ENCODE results near the gene CLNK. TPM values are rescaled to one million over a fixed set of nuclear protein-coding genes. Genes with fewer than 3 reads are reported as not detected.

Gene CLNK
- total and polyA plus RNA-seq, 5 donors = not detected

- Histone ChIP-seq H3K4me3 (ENCODE audit: low read length) (no peak overlapping the region), H3K27me3 (ENCODE audit: control insufficient read depth, insufficient read depth) (no peaks in the 10 kb centered on the region), H3K9me3 (ENCODE audit: control insufficient read depth, low read length) (no peaks in the 10 kb centered on the region), H3K27ac (ENCODE audit: low read length) (no peak overlapping the region), H3K4me1 (ENCODE audit: control insufficient read depth, insufficient read depth, low read length) (no peaks in the 10 kb centered on the region)
- DNase-seq (no peak), ATAC-seq (no peak)
- 71% methylated on average over 5 of the region's 5 CpGs for WGBS
- intact Hi-C loops (cut with DNase I) = no loop called here
These were observed 179.9 kb downstream of the CLNK start for GRCh38 chr4:10504570-10505179.

- intact Hi-C loops (cut with DNase I) = no loop called here
- WGBS = 84% methylated on average over 5 of the region's 5 CpGs
These were observed 181.9 kb downstream of the CLNK start for GRCh38 chr4:10502717-10503116.

GRCh38 chr4:10500776-10501175, 183.8 kb downstream of the CLNK start:
- H3K4me1 ChIP-seq (ENCODE audit: control insufficient read depth, insufficient read depth, low read length) = no peaks in the 10 kb centered on the region
- ATAC-seq = no peak
- intact Hi-C loops (cut with DNase I) = no loop called here
- H3K9me3 ChIP-seq (ENCODE audit: control insufficient read depth, low read length) = no peaks in the 10 kb centered on the region
- no peak overlapping the region for H3K27ac ChIP-seq (ENCODE audit: low read length)
- no peaks in the 10 kb centered on the region for H3K27me3 ChIP-seq (ENCODE audit: control insufficient read depth, insufficient read depth)
- 73% methylated on average over 6 of the region's 6 CpGs for WGBS
- H3K4me3 ChIP-seq (ENCODE audit: low read length) = no peak overlapping the region
- DNase-seq = no peak

More at GRCh38 chr4:10502717-10503116, 181.9 kb downstream of the CLNK start:
- Histone ChIP-seq H3K4me3 (ENCODE audit: low read length) (no peak overlapping the region), H3K4me1 (ENCODE audit: control insufficient read depth, insufficient read depth, low read length) (no peaks in the 10 kb centered on the region), H3K9me3 (ENCODE audit: control insufficient read depth, low read length) (no peaks in the 10 kb centered on the region), H3K27me3 (ENCODE audit: control insufficient read depth, insufficient read depth) (no peaks in the 10 kb centered on the region), H3K27ac (ENCODE audit: low read length) (no peak overlapping the region)
- ATAC-seq (no peak), DNase-seq (no peak)

DNA sequence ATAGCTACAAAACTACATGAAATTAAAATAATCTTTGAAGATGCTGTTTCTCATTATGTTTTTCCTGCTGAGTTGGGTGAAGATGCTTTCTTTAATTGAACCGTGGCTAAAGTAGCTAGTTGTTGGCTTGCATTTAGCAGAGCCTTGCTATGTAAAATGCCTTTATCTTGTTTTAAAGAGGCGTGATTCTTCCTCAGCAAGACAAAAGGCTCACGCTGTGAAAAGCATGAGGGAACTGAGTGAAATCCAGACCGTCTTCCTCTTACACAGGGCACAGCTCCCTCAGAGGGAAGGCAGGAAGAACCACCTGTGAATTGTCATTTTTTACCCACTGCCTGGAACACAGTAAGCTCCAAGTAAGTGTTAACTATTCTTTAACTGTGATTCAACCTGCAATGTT, 188.4 kb downstream of the CLNK start:
- no peak overlapping the region for H3K27ac ChIP-seq (ENCODE audit: low read length)
- no peaks in the 10 kb centered on the region for H3K4me1 ChIP-seq (ENCODE audit: control insufficient read depth, insufficient read depth, low read length)
- no peaks in the 10 kb centered on the region for H3K27me3 ChIP-seq (ENCODE audit: control insufficient read depth, insufficient read depth)
- no peak for ATAC-seq
- intact Hi-C loops (cut with DNase I) = no loop called here
- DNase-seq = no peak
- 47% methylated on average over 4 of the region's 4 CpGs for WGBS
- no peak overlapping the region for H3K4me3 ChIP-seq (ENCODE audit: low read length)
- H3K9me3 ChIP-seq (ENCODE audit: control insufficient read depth, low read length) = no peaks in the 10 kb centered on the region

DNA sequence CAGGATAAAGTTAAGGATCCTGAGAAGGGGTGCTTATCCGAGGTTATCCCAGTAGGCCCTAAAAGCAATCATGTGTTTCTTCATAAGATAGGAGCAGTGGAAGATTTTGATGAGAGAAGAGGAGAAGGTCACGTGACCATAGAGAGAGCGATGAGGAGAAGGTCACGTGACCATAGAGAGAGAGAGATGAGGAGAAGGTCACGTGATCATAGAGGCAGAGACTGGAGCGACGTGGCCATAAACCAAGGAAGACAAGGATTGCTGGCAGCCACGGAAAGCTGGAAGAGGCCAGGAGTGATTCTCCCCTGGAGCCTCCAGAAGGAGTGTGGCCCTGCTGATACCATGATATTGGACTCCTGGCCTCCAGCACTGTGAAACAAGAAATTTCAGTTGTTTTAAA, 188.9 kb downstream of the CLNK start:
- Histone ChIP-seq H3K27ac (ENCODE audit: low read length) (no peak overlapping the region), H3K4me3 (ENCODE audit: low read length) (no peak overlapping the region), H3K27me3 (ENCODE audit: control insufficient read depth, insufficient read depth) (no peaks in the 10 kb centered on the region), H3K9me3 (ENCODE audit: control insufficient read depth, low read length) (no peaks in the 10 kb centered on the region), H3K4me1 (ENCODE audit: control insufficient read depth, insufficient read depth, low read length) (no peaks in the 10 kb centered on the region)
- intact Hi-C loops (cut with DNase I) = no loop called here
- DNase-seq (no peak), ATAC-seq (no peak)
- WGBS = 69% methylated on average over 8 of the region's 8 CpGs

DNA sequence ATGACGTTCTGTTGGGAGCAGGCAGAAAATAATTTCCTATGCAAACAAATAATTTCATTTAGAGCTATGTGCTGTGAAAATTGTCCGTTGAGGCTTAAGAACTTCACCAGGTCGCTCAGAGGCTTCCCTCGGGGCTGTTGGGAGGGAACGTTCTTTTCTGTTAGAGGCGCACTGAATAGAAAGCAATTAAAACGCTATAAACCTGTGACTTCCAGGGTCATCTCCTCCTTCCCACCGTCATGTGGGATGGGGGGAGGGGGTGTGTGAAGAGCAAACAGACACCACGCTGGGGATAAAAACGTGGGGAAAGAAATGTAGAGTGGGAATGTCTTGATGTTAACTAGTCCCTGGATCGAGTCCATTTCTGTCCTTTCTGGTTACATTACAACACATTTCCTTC, 192.1 kb downstream of the CLNK start:
- WGBS = 62% methylated on average over 11 of the region's 11 CpGs
- intact Hi-C loops (cut with DNase I) = no loop called here
- ATAC-seq = no peak

DNA sequence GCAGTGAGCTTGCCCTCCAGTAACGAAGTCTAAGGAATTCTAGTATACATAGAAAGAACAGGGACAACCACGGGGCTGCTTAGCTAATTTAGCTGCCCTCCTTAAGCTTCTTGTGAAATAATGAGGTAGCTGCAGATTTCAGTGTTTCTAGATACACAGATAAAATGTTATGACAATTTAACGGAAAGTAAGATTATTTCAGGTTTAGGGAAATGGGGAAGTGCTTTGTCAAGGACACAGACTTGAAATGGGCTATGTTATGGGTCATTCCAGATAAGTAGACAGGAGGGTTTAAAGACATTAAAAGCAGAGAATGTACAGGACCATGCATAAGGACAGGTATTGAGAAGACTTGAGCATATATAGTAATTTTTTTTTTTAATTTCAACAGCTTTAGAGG, 193.2 kb downstream of the CLNK start:
- H3K27ac ChIP-seq (ENCODE audit: low read length) = no peak overlapping the region
- ATAC-seq (no peak), DNase-seq (no peak)
- H3K4me3 ChIP-seq (ENCODE audit: low read length) = no peak overlapping the region
- no peaks in the 10 kb centered on the region for H3K9me3 ChIP-seq (ENCODE audit: control insufficient read depth, low read length)
- 77% methylated on average over 3 of the region's 3 CpGs for WGBS
- H3K27me3 ChIP-seq (ENCODE audit: control insufficient read depth, insufficient read depth) = no peaks in the 10 kb centered on the region
- intact Hi-C loops (cut with DNase I) = no loop called here
- no peaks in the 10 kb centered on the region for H3K4me1 ChIP-seq (ENCODE audit: control insufficient read depth, insufficient read depth, low read length)

More for the DNA sequence above, 192.1 kb downstream of the CLNK start:
- Histone ChIP-seq H3K4me1 (ENCODE audit: control insufficient read depth, insufficient read depth, low read length) (no peaks in the 10 kb centered on the region), H3K27ac (ENCODE audit: low read length) (no peak overlapping the region), H3K27me3 (ENCODE audit: control insufficient read depth, insufficient read depth) (no peaks in the 10 kb centered on the region), H3K9me3 (ENCODE audit: control insufficient read depth, low read length) (no peaks in the 10 kb centered on the region), H3K4me3 (ENCODE audit: low read length) (no peak overlapping the region)
- DNase-seq = no peak

DNA sequence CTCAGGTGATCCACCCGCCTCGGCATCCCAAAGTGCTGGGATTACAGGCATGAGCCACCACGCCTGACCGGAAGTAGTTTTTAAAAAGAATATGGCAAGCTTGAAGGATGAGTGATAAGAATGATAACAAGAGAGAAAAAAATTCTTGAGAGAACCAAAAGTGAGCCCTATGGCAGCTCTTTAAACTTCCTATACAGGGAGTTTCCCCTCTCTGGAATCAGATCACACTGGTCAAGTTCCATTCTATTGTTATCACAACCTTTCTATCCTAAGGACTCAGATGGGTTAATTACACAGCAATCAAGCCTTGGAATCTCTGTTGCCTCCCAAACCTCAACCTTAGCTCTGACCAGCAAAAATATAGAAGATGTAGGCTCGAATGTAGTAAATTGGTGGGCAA, 193.6 kb downstream of the CLNK start:
- ATAC-seq (no peak), DNase-seq (no peak)
- intact Hi-C loops (cut with DNase I) = no loop called here
- Histone ChIP-seq H3K4me1 (ENCODE audit: control insufficient read depth, insufficient read depth, low read length) (no peaks in the 10 kb centered on the region), H3K27me3 (ENCODE audit: control insufficient read depth, insufficient read depth) (no peaks in the 10 kb centered on the region), H3K27ac (ENCODE audit: low read length) (no peak overlapping the region), H3K4me3 (ENCODE audit: low read length) (no peak overlapping the region), H3K9me3 (ENCODE audit: control insufficient read depth, low read length) (no peaks in the 10 kb centered on the region)
- WGBS = 87% methylated on average over 5 of the region's 5 CpGs

GRCh38 chr4:10482913-10483312, 201.7 kb downstream of the CLNK start:
- intact Hi-C loops (cut with DNase I) = no loop called here
- Histone ChIP-seq H3K27ac (ENCODE audit: low read length) (no peak overlapping the region), H3K9me3 (ENCODE audit: control insufficient read depth, low read length) (no peaks in the 10 kb centered on the region), H3K4me1 (ENCODE audit: control insufficient read depth, insufficient read depth, low read length) (no peaks in the 10 kb centered on the region), H3K27me3 (ENCODE audit: control insufficient read depth, insufficient read depth) (no peaks in the 10 kb centered on the region), H3K4me3 (ENCODE audit: low read length) (no peak overlapping the region)
- 76% methylated on average over 5 of the region's 5 CpGs for WGBS
- ATAC-seq (no peak), DNase-seq (no peak)

DNA sequence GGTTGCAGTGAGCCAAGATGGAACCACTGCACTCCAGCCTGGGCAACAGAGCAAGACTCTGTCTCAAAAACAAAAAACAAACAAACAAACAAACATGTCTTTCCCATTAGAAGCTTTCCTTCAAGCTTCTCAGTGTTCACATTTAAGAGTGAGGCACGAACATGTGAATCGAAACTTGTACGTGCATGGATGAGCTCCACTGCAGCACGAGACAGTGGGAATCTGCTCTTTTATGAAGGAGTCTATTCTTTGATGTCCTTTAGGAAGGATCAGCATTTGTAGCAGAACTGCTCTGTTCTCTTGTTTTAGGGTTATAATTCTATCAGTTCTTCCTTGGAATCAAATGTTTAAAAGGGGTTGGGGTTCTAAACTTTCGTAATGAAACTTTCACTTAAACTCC, 204.0 kb downstream of the CLNK start:
- 84% methylated on average over 5 of the region's 5 CpGs for WGBS
- DNase-seq (no peak), ATAC-seq (no peak)
- Histone ChIP-seq H3K9me3 (ENCODE audit: control insufficient read depth, low read length) (no peaks in the 10 kb centered on the region), H3K27ac (ENCODE audit: low read length) (no peak overlapping the region), H3K4me1 (ENCODE audit: control insufficient read depth, insufficient read depth, low read length) (no peaks in the 10 kb centered on the region), H3K27me3 (ENCODE audit: control insufficient read depth, insufficient read depth) (no peaks in the 10 kb centered on the region), H3K4me3 (ENCODE audit: low read length) (no peak overlapping the region)
- intact Hi-C loops (cut with DNase I) = no loop called here

DNA sequence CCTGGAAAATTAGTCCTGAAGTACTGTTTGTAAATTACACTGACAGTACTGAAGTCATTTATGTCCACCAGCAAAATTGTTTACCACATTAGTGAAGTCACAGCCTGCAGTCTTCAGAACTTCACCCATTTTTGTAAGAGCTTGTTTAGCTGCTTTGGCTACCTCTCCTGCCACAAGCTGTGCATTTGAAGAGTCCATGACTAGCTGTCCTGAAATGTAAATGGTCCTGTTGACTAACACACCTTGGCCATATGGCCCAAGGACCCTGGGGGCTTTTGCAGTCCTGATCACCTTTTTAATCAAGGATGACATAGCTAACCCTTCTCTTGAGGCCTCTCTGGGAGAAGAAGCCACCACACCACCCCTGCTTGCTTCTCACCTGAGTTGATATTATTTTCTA, 205.9 kb downstream of the CLNK start:
- ATAC-seq = no peak
- Histone ChIP-seq H3K27me3 (ENCODE audit: control insufficient read depth, insufficient read depth) (no peaks in the 10 kb centered on the region), H3K27ac (ENCODE audit: low read length) (no peak overlapping the region), H3K4me1 (ENCODE audit: control insufficient read depth, insufficient read depth, low read length) (no peaks in the 10 kb centered on the region), H3K4me3 (ENCODE audit: low read length) (no peak overlapping the region), H3K9me3 (ENCODE audit: control insufficient read depth, low read length) (no peaks in the 10 kb centered on the region)
- no peak for DNase-seq
- intact Hi-C loops (cut with DNase I) = no loop called here

DNA sequence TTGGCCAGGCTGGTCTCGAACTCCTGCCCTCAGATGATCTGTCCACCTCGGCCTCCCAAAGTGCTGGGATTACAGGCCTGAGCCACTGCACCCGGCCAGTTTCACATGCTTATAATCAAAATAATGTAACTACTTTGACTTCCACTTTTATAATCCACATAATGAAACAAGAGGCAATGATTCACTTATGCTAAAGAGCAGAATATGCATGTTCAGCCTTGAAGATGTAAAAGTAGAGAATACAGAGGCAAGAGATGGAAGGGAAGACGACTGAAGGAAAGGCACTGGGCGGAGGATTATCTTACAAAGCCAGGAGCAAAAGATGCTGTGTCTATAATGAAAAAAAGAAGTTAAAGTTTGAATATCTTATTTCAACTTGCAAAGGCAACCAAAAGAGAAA, 214.1 kb downstream of the CLNK start:
- H3K27me3 ChIP-seq (ENCODE audit: control insufficient read depth, insufficient read depth) = no peaks in the 10 kb centered on the region
- no peak overlapping the region for H3K27ac ChIP-seq (ENCODE audit: low read length)
- ATAC-seq (no peak), DNase-seq (no peak)
- intact Hi-C loops (cut with DNase I) = no loop called here
- no peaks in the 10 kb centered on the region for H3K4me1 ChIP-seq (ENCODE audit: control insufficient read depth, insufficient read depth, low read length)
- no peak overlapping the region for H3K4me3 ChIP-seq (ENCODE audit: low read length)
- H3K9me3 ChIP-seq (ENCODE audit: control insufficient read depth, low read length) = no peaks in the 10 kb centered on the region
- 87% methylated on average over 5 of the region's 5 CpGs for WGBS
